ENCODE data around the gene INTS1. TPM values are rescaled to one million over a fixed set of nuclear protein-coding genes. Genes with fewer than 3 reads are reported as not detected.

Gene INTS1
- total and polyA plus RNA-seq, 2 experiments from 2014 or later = 30.0 to 57.3 TPM

- H3K9me3 ChIP-seq (ENCODE audit: low read depth) = no peaks in the 10 kb centered on the region
- no peaks in the 10 kb centered on the region for H3K9me2 ChIP-seq (replicated peaks; ENCODE audit: insufficient read depth)
- H3K4me2 ChIP-seq = no peak overlapping the region
- H3K79me2 ChIP-seq = no peaks in the 10 kb centered on the region
- H3K27ac ChIP-seq = no peak overlapping the region
- no peaks in the 10 kb centered on the region for H3K4me1 ChIP-seq (ENCODE audit: insufficient read depth)
- DNase-seq (ENCODE audit: low spot score) = no peak
- H4K20me1 ChIP-seq (ENCODE audit: insufficient read depth, poor library complexity, severe bottlenecking) = no peaks in the 10 kb centered on the region
- no peak overlapping the region for H3K4me3 ChIP-seq
- no peaks in the 10 kb centered on the region for H3K27me3 ChIP-seq
- WGBS (ENCODE audit: low lambda C conversion rate, missing lambda C conversion rate) = 88% methylated on average over 15 of the region's 17 CpGs
- no peaks in the 10 kb centered on the region for H3K36me3 ChIP-seq (replicated peaks; ENCODE audit: insufficient read depth, low read depth)
- TF ChIP-seq EZH2phosphoT487 (IDR thresholded peaks at IDR 0.05; ENCODE audit: low read depth, severe bottlenecking, unreplicated experiment) (no peak), CTCF (IDR thresholded peaks at IDR 0.05; ENCODE audit: poor library complexity) (no peak), EZH2 (IDR thresholded peaks at IDR 0.05; ENCODE audit: borderline replicate concordance) (no peak)
- no peak overlapping the region for H2AFZ ChIP-seq
These were observed 44.2 kb upstream of the INTS1 start for GRCh38 chr7:1548438-1548831.

GRCh38 chr7:1547777-1548437, 43.7 kb upstream of the INTS1 start:
- WGBS (ENCODE audit: low lambda C conversion rate, missing lambda C conversion rate) = 89% methylated on average over 33 of the region's 35 CpGs

GRCh38 chr7:1546909-1547776, 43.0 kb upstream of the INTS1 start:
- Histone ChIP-seq H3K4me3 (no peak overlapping the region), H3K79me2 (no peaks in the 10 kb centered on the region), H3K27me3 (no peaks in the 10 kb centered on the region), H3K36me3 (replicated peaks; ENCODE audit: insufficient read depth, low read depth) (no peaks in the 10 kb centered on the region), H3K27ac (no peak overlapping the region), H3K9me2 (replicated peaks; ENCODE audit: insufficient read depth) (no peaks in the 10 kb centered on the region), H3K4me2 (no peak overlapping the region), H3K9me3 (ENCODE audit: low read depth) (no peaks in the 10 kb centered on the region), H4K20me1 (ENCODE audit: insufficient read depth, poor library complexity, severe bottlenecking) (peaks cover 4% of the 10 kb centered on the region), H3K4me1 (ENCODE audit: insufficient read depth) (no peaks in the 10 kb centered on the region), H2AFZ (no peak overlapping the region)
- TF ChIP-seq EZH2 (IDR thresholded peaks at IDR 0.05; ENCODE audit: borderline replicate concordance) = no peak
- TF ChIP-seq CTCF (IDR thresholded peaks at IDR 0.05; ENCODE audit: poor library complexity) = no peak
- no peak for DNase-seq (ENCODE audit: low spot score)
- WGBS (ENCODE audit: low lambda C conversion rate, missing lambda C conversion rate) = 92% methylated on average over 31 of the region's 41 CpGs

More at GRCh38 chr7:1547777-1548437, 43.7 kb upstream of the INTS1 start:
- H3K4me3 ChIP-seq = no peak overlapping the region
- no peak overlapping the region for H3K27ac ChIP-seq
- H3K36me3 ChIP-seq (replicated peaks; ENCODE audit: insufficient read depth, low read depth) = no peaks in the 10 kb centered on the region
- H3K9me3 ChIP-seq (ENCODE audit: low read depth) = no peaks in the 10 kb centered on the region
- no peaks in the 10 kb centered on the region for H4K20me1 ChIP-seq (ENCODE audit: insufficient read depth, poor library complexity, severe bottlenecking)
- no peak overlapping the region for H3K4me2 ChIP-seq
- no peaks in the 10 kb centered on the region for H3K9me2 ChIP-seq (replicated peaks; ENCODE audit: insufficient read depth)
- H3K79me2 ChIP-seq = no peaks in the 10 kb centered on the region
- no peaks in the 10 kb centered on the region for H3K27me3 ChIP-seq
- H2AFZ ChIP-seq = no peak overlapping the region
- TF ChIP-seq CTCF (IDR thresholded peaks at IDR 0.05; ENCODE audit: poor library complexity) = no peak
- no peak for TF ChIP-seq EZH2 (IDR thresholded peaks at IDR 0.05; ENCODE audit: borderline replicate concordance)
- TF ChIP-seq EZH2phosphoT487 (IDR thresholded peaks at IDR 0.05; ENCODE audit: low read depth, severe bottlenecking, unreplicated experiment) = no peak
- H3K4me1 ChIP-seq (ENCODE audit: insufficient read depth) = no peaks in the 10 kb centered on the region
- no peak for DNase-seq (ENCODE audit: low spot score)

All from hepatocyte (in vitro differentiated cells).